Amniotic stem cell (primary cell): ENCODE measurements around the gene CRAT.

Source experiments
- DNase-seq: peaks from one replicate; lab custom pipeline; 2025; lab: John Stamatoyannopoulos, UW

The CRAT gene

GRCh38 chr9:129060991-129061390, 49.6 kb downstream of the CRAT start:
- no peak for DNase-seq

- no peak for DNase-seq
These were observed 50.5 kb downstream of the CRAT start for GRCh38 chr9:129059796-129060785.

GRCh38 chr9:129058965-129059795, 51.4 kb downstream of the CRAT start:
- no peak for DNase-seq

GRCh38 chr9:129054163-129054851, 56.3 kb downstream of the CRAT start:
- no peak for DNase-seq

- no peak for DNase-seq
These were observed 57.6 kb downstream of the CRAT start for GRCh38 chr9:129053020-129053419.

GRCh38 chr9:129052592-129052991, 58.0 kb downstream of the CRAT start:
- no peak for DNase-seq
